ENCODE data around the gene LRRN3.

The LRRN3 gene

GRCh38 chr7:111172564-111173257 lies 81.8 kb downstream of the LRRN3 start:
- DNase-seq = no peak

GRCh38 chr7:111173528-111173927 lies 82.6 kb downstream of the LRRN3 start:
- DNase-seq = no peak

- DNase-seq = no peak
These were observed 83.1 kb downstream of the LRRN3 start for GRCh38 chr7:111173990-111174389.

- DNase-seq = no peak
These were observed 83.6 kb downstream of the LRRN3 start for GRCh38 chr7:111174510-111174909.

Data from activated CD4-positive, alpha-beta T cell treated with anti-CD3 and anti-CD28 coated beads for 4 hours (primary cell).